Left hindlimb (tissue), 1 donor: ENCODE results near the gene GALNT12.
A peak's percentile ranks its signal among the peaks of the same experiment; 100 is the strongest.

Experiments
- DNase-seq: peaks from one replicate; pipeline ENCODE4 v3.0.0-alpha.2; 2018

The GALNT12 gene

DNA sequence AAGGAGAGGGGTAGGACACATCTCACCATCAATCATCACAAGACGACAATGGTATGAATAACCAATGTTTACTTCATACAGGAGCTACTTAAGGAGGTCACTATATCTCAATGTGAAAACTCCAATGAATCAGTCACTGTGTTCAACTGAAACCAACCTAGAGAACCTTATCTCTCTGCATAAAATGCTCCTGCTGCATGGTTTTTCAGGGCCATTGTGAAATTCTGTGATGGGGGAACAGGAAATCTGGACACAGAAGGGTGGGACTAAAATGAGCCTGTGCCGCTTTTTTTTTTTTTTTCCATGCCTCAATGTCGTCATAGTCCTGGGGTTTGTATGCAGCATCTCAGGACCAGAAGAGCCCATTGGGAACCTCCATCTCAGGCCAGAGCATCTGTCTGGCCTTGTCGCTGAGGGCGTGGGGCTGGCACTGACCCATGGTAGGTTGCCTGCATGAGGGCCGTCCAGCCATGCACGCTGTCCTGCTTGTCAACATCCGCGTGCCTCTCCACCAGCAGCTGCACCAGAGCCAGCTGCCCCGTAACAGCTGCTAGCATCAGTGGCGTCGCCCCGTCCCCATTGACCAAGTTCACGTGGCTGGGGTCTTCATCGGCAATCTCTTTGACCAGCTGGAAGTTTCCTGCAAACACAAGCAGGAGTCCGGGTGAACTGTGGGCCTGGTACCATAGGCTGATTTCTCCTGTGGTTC lies 23.8 kb upstream of the GALNT12 start:
- DNase-seq, result no peak

- DNase-seq, result no peak
Observed at GRCh38 chr9:98784831-98785806, 22.4 kb upstream of the GALNT12 start.

DNA sequence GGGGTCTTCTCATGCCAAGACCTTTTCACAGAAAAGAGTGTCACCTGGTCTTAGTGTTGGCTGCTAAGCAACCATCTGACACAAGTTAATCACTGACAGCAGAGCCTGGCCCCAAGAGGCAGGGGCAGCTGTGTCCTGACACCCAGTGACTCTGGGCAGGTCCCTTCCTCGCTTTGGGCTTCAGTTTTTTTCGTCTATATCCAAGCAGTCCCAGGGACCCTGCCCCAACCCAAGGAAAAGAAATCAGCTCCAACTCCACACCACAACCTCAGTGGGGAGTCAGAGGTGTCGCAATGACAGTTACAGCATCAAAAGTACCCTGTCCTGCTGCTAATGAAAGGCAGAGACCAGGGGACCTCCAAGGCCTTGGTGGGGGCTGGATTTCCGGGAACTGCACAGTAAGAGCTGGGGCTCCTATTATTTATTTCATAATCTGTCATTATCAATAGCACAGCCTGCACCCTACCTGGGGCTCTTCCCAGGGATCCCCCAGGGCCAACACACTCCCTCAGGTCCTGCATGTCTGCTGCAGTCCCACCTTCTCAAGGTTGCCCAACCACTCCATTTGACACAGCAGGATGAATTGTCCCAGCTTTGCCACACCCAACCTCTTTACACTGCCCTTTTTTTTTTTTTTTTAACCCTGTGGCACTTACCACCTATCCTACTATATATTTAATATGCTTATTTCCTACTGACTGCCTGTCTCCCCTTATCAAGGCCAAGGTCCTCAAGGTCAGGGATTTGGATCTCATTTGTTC lies 20.5 kb upstream of the GALNT12 start:
- DNase-seq, result no peak

DNA sequence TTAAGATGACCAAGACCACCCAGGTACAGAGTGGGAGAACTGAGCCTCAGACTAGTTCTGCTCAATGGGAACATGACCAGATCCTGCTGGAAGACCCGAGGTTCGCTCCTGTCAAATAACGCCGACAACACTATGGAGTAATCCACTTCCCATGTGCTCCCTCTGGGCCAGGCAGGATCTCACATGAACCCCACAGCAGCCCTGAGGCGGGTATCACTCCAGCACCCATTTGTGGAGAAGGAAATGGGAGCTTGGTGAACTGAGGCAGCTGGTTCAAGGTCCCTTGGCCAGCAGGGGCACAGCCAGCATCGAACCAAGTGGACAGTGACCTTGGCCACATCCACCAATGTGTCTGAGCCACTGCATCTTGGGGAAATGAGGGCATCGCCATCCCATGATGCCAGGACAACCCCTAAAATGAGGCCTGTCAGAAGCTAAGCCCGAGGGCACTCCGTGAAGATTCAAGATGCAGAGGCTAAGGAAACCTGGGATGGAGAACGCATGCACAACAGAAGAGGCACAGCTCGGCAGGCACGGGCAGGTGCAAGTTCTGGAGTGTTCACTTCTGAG lies 19.6 kb upstream of the GALNT12 start:
- no peak for DNase-seq

- no peak for DNase-seq
Observed at GRCh38 chr9:98789483-98790133, 17.9 kb upstream of the GALNT12 start.

GRCh38 chr9:98790134-98790841 lies 17.2 kb upstream of the GALNT12 start:
- no peak for DNase-seq

GRCh38 chr9:98790842-98791607 lies 16.4 kb upstream of the GALNT12 start:
- peak; percentile 89 for DNase-seq

DNA sequence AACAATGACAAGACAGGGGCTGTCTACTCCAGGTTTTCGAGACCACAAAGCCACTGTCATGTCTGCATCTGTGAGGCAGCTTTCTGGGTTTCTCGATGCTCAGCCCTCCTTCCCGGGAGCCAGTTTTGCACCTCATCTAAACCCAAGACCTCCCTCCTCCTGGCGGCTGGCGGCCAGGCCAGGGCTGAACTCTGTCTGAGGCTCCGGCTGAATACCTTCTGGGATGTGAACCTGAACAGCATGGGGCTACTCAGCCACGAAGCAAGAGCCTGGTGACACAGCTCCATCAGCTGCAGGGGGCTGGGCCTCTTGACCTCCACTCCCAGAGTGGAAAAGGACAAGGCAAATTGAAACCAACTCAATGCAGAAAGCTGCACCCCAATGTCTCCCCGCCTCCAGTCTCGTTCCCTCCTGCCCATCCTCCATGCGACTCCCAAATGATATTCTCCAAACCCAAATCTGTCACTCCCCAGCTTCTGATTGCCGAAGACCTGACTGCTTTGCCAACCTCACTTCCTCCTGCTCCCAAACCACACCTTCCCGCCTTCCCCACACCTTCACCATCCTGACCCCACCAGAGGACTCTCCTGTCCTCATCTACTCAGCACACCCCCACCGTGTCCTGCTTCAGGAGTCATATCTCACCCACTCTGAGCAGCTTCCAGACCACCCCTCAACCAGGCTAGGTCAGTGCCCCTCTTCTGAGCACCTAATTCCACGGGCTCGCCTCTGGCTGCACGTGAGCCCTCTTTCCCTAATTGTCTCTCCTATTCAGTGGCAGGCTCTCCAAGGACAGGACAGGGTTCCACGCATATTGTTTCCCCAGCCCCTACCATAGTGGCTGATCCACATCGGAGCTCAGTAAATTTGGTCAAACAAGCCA lies 15.6 kb upstream of the GALNT12 start:
- DNase-seq, result no peak

DNA sequence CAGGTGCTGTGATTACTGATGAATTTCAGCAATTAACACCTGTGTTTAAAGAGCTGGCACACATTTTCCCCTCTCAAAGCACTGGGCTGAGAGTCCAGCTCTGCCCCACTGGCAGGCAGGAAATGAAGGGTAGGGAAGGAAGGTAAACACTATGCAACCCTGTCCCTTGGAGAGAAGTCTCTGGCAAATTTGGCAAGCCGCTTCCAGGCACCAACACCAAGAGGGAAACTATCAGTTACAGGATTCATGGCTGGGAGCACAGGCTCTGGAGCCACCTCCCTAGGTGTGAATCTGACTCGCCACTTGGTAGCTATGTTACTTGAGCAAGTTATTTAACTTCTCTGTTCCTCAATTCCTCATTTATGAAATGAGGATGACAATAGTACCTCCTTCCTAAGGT lies 14.4 kb upstream of the GALNT12 start:
- no peak for DNase-seq

GRCh38 chr9:98794802-98795201 lies 12.7 kb upstream of the GALNT12 start:
- no peak for DNase-seq

GRCh38 chr9:98795295-98795955 lies 12.0 kb upstream of the GALNT12 start:
- no peak for DNase-seq

DNA sequence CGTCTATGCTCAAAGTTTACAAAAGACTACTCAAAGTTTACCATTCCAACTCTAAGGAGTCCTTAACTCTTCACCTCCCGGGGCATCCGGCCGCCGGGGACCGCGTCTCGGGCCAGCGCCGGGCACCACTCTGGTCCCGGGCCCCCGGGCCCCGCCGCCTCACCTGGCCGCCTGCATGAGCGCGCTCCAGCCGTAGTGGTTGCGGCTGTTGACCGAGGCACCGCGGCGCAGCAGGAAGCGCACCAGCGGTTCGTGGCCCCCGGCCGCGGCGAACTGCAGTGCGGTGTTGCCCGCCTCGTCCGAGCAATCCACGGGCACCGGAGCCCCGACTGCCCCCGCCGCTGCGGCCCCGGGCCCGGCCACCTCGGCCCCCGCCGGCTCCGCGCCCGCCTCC lies 11.5 kb upstream of the GALNT12 start:
- DNase-seq, result no peak

GRCh38 chr9:98796364-98797101 lies 10.9 kb upstream of the GALNT12 start, which contains the start of gene ANKS6:
ANKS6 (minus strand) TSS chr9:98796555; CDS start chr9:98796491, 64 bp downstream.
- DNase-seq, result peak; percentile 85

DNA sequence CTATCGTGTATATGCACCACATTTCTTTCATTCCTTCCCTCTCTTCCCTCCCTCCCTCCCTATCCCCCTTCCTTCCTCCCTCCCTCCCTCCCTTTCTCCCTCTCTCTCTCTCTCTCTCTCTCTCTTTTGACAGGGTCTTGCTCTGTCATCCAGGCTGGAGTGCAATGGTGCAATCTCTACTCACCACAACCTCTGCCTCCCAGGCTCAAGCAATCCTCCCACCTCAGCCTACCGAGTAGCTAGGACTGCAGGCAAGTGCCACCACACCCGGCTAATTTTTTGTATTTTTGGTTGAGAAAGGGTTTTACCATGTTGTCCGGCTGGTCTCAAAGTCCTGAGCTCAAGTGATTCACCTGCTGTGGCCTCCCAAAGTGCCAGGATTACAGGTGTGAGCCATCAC lies 10.0 kb upstream of the GALNT12 start:
- DNase-seq, result no peak

DNA sequence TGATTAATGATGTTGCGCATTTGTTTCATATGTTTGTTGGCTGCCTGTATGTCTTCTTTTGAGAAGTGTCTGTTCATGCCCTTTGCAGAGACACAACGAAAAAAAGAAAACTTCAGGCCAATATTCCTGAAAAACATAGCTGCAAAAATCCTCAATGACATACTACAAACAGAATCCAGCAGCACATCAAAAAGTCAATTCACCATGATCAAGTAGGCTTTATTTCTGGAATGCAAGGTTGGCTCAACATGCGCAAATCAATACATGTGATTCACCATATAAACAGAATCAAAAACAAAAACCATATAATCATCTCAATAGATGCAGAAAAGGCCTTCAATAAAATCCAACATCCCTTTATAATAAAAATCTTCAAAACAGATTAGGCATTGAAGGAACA lies 9.2 kb upstream of the GALNT12 start:
- no peak for DNase-seq

GRCh38 chr9:98801561-98801960 lies 5.9 kb upstream of the GALNT12 start:
- no peak for DNase-seq

GRCh38 chr9:98801969-98802371 lies 5.5 kb upstream of the GALNT12 start:
- DNase-seq, result no peak

DNA sequence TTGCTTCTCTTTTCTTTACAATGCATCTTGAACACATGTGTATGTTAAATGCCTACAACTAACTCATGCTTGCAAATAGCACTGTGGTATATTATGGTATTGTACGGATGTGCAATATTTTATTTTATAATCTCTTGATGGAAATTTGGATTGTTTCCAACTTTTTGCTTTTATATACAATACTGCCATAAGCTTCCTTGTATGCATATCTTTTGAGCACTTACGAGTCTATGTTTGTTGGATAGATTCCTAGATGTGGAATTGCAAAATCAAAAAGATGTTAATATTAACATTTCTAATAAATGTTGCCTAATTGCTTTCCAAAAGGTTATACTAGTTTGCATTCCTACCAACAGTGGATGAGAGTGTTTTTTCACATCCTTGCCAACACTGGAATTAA lies 3.4 kb upstream of the GALNT12 start:
- no peak for DNase-seq
